NB4 (cell line): ENCODE results near the gene GMDS.

ENCODE experiments used
- DNase-seq: peaks from one replicate; pipeline ENCODE4 v3.0.0; 2010; ENCODE audit warnings: low read depth
- H3K4me3 ChIP-seq: one replicate; pipeline ENCODE4 v1.5.1; 2011; ENCODE audit warnings: mild to moderate bottlenecking, low read depth, low read length, moderate library complexity
- MYC ChIP-seq: IDR thresholded peaks from 2 replicates; pipeline ENCODE4 v1.6.1; 2011; ENCODE audit warnings: low read depth, low read length
- POLR2A ChIP-seq: IDR thresholded peaks from 2 replicates; pipeline ENCODE4 v1.6.1; 2011; ENCODE audit warnings: mild to moderate bottlenecking; ENCODE audit not compliant: insufficient read length; ENCODE audit errors: extremely low read depth
- TF ChIP-seq, protein P1 (sequence below): IDR thresholded peaks from one replicate; pipeline ENCODE4 v1.5.1; 2012; ENCODE audit warnings: low read depth, low read length
- TF ChIP-seq, protein P2 (sequence below): IDR thresholded peaks from 2 replicates; pipeline ENCODE4 v1.6.1; 2011; ENCODE audit warnings: low read depth, low read length

Gene GMDS

DNA sequence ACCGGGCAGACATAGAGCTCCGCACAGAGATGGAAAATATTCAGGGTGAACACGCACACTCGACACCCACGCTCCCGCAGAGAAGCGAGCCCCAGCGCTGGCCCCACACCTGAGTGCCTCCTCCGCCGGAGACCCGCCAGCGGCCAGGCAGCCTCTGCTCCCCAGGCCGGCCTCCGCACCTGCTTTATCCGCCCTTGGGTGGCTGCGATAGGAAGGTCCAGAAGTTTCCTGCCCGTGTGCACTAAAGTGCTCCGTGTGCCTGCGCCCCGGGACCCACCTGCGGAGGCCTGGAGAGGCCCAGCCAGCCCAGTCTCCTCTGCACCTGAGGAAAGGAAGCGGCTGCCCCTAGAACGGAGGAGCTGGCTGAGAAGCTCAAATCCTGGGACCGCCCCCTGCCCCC, 646.5 kb downstream of the GMDS start:
- TF ChIP-seq, protein P1, sequence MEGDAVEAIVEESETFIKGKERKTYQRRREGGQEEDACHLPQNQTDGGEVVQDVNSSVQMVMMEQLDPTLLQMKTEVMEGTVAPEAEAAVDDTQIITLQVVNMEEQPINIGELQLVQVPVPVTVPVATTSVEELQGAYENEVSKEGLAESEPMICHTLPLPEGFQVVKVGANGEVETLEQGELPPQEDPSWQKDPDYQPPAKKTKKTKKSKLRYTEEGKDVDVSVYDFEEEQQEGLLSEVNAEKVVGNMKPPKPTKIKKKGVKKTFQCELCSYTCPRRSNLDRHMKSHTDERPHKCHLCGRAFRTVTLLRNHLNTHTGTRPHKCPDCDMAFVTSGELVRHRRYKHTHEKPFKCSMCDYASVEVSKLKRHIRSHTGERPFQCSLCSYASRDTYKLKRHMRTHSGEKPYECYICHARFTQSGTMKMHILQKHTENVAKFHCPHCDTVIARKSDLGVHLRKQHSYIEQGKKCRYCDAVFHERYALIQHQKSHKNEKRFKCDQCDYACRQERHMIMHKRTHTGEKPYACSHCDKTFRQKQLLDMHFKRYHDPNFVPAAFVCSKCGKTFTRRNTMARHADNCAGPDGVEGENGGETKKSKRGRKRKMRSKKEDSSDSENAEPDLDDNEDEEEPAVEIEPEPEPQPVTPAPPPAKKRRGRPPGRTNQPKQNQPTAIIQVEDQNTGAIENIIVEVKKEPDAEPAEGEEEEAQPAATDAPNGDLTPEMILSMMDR = no peak
- TF ChIP-seq MYC = no peak
- TF ChIP-seq, protein P2, sequence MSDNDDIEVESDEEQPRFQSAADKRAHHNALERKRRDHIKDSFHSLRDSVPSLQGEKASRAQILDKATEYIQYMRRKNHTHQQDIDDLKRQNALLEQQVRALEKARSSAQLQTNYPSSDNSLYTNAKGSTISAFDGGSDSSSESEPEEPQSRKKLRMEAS = no peak
- TF ChIP-seq POLR2A = no peak
- DNase-seq = no peak
- no peak overlapping the region for H3K4me3 ChIP-seq

DNA sequence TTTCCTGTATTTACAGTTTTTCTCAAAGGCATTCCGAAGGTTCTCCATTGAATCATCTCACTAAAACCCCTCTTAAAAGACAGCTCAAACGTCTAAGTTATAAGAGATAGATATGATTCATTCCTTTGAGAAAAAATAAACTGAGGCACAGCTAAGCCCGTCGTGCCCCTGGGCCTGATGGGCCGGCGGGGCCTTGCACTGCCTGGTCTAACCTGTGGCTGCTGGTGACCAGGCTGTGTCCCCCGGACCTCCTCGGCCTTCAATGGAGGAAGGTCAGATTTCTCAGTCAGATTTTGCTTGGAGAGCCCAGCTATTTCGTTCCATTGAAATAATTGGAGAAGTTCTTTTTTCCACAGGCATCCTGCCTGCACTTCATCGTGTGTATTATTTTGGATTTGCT, 647.0 kb downstream of the GMDS start:
- TF ChIP-seq POLR2A = no peak
- TF ChIP-seq, protein P2 = no peak
- TF ChIP-seq, protein P1 = no peak
- TF ChIP-seq MYC = no peak
- no peak for DNase-seq

DNA sequence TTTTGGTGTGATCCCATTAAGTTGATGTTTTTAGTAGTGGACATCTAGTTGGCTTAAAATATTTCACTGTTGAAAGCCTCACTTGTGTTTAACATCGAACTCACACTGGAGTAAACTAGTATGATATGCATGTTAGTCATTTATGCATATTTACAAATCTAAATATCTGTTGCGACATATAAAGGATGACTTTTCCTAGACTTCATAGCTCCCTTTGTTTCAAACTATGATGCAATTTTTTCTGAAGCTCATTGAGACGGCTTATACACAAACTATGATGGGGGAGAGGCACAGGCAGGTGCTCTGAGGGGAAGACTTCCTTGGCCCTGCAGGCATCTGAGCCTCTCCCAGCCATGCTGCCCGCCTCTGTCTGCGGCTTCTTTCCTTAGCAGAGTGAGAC, 647.5 kb downstream of the GMDS start:
- TF ChIP-seq, protein P1 = no peak
- TF ChIP-seq, protein P2 = no peak
- TF ChIP-seq POLR2A = no peak
- peak; percentile 33 for DNase-seq
- no peak overlapping the region for H3K4me3 ChIP-seq

More for the DNA sequence above, 647.0 kb downstream of the GMDS start:
- no peak overlapping the region for H3K4me3 ChIP-seq

DNA sequence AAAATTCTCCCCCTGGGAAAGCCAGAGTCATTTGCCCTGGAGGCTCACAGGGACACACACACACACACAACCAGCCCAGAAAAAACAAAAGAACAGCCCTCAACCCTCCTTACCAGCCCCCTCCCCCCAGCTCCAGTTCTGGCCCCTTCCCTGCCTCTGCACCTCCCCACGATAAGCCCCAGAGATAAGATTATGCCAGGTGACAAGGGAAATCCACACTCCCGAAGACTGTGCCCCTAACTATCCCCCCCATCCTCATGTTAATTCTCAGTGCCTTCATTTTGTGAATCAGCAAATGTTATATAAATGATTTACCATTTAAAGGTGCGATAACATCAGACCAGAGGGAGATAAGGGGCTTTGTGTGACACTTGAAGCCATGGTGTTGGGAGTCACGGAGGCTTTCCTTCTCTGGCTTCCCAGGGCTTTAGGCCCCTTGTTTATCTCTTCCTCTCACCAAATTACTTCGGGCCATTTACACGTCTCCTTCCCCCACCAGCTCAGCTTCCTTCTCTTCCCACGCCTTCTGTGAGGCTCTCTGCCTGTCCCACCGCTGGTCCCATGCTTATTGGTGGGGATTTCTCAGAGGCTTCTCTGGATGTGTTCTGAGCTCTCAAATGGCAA, 648.2 kb downstream of the GMDS start:
- TF ChIP-seq POLR2A (no peak), MYC (no peak)
- TF ChIP-seq, protein P2 = no peak
- TF ChIP-seq, protein P1 = no peak
- H3K4me3 ChIP-seq = no peak overlapping the region
- DNase-seq = no peak

DNA sequence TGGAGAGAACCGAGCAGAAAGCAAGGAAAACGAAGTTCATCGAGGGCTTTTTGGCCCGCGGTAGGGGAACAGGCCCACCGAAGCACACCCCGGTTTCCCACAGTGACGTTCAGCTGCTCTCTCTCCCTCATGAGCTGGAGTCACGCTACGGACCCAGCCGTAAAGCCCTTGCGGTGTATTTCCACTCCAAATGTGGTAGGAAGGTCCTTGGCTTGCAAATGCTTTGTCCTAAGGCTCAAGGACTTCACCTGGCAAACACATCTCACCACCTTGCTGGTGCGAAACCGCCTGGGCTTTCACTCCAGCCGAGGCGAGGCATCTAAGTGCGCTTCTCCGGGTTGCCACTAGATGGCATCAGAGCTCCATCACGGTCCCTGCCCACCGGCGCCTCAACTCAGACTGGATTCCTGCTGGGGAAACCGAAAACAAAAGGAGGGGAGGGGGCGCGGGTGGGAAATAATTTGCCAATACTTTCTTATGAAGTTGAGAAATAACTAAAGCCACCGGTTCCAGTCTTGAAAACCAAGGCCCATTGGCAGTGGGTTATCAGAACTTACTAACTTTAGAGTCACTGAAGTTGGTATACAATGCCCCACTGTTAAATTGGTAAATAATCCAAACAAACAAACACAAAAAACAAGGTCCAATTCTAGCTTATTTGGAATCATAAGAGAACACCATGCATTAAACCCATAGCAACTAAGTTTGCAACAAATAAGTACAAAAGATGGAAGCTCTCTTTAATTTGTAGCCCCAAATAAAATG, 649.1 kb downstream of the GMDS start:
- DNase-seq = peak; percentile 77
- TF ChIP-seq, protein P2 = peak; percentile 32; the same call in 1 of the 2 replicates
- TF ChIP-seq POLR2A (no peak), MYC (peak; percentile 48)
- TF ChIP-seq, protein P1 = peak; percentile 87
- no peak overlapping the region for H3K4me3 ChIP-seq
